NCI-H2107 treated with DMSO at 0.1 percent for 48 hours (cell line): ENCODE data around the gene FAM240B.

Experiments used
- DNase-seq: peaks from one replicate; lab custom pipeline; 2025; ENCODE audit not compliant: unreplicated experiment; lab: John Stamatoyannopoulos, UW

Gene FAM240B

GRCh38 chr9:38720083-38720745, at the start of gene FAM240B:
Gene FAM240B (minus strand): TSS chr9:38720133. CDS start chr9:38703999, 16,134 bp downstream.
- DNase-seq = no peak

DNA sequence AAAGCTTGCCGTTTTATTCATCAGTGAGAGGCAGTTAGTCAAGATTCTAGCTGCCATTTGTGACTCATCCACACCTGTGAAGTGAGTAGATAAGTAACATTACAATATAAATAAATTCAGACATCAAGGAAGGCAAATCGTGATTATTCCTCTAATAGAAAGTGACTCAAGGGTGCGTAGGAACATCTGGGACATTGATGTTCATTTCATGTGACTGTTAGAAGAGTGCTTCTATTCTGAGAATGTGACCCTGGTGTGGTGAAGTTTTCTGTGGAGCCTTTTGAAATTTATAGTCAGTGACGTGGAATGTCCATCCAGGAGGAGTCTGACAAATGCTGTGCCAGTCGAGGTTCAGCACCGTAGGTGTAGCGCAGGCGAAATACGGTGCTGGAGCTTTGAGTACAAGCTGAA, 48.4 kb upstream of the FAM240B start:
- DNase-seq = no peak

- no peak for DNase-seq
Measured at GRCh38 chr9:38765101-38765500, 45.2 kb upstream of the FAM240B start.

- DNase-seq = no peak
Measured at GRCh38 chr9:38761999-38762398, 42.1 kb upstream of the FAM240B start.

DNA sequence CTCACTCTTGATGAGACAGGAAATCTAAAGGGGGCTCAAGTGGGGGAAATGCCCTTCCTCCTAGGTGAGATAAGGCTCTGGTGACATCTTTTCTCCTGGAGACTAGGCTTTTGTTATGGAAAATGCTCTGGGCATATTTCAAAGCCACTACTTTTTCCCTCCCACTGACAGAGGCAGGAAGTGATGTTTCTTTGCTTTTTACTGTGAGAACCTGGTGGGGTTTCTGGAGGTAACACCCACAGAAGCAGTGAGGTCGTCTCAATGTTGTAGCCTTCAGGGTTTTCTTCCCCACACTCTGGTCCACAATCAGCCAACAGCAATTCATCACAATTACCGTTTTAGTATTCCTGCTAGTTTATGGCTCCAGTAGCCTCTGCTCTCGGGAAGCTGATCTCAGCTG, 41.4 kb upstream of the FAM240B start:
- no peak for DNase-seq

GRCh38 chr9:38756702-38757101, 36.8 kb upstream of the FAM240B start:
- DNase-seq = no peak

DNA sequence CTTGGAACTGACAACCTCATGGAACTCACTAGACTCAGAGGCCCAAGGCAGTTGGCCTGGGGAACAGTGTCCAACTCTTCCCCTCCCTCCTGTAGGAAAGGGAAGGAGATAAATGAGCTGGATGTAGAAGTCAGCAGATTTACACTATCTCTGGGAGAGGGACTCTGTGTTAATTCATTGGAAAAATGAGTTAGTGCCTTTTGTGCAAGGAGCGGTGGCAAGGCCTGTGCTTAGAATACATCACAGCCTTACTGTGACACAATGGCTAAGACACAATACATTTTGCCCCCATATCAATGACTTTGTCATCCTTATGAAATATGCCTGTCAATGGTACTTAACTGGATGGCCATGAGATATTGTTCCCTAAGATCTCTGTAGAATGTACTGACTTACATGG, 28.0 kb upstream of the FAM240B start:
- DNase-seq = no peak

- no peak for DNase-seq
Measured at GRCh38 chr9:38747067-38747466, 27.1 kb upstream of the FAM240B start.

GRCh38 chr9:38746303-38746702, 26.4 kb upstream of the FAM240B start:
- no peak for DNase-seq

DNA sequence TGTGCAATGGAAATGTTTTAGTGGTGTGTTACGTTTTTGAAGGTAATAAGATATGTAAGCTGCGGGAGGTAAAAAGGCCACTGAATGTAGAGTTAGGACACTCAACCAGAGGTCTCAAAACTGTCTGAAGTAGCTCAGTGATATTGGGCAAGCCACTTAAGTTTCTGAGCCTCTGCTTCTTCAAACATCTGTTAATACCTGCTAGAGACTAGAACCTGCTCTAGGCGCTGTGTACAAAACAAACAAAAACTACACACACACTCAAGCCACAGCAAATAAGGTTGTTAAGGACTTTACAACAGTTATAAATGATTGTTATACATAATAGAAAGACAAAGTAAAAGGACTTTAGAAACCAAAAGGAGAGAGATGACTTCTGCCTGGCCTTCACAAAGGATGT, 24.6 kb upstream of the FAM240B start:
- DNase-seq = no peak

- no peak for DNase-seq
Measured at GRCh38 chr9:38737246-38737645, 17.3 kb upstream of the FAM240B start.

- no peak for DNase-seq
Measured at GRCh38 chr9:38734831-38735230, 14.9 kb upstream of the FAM240B start.

DNA sequence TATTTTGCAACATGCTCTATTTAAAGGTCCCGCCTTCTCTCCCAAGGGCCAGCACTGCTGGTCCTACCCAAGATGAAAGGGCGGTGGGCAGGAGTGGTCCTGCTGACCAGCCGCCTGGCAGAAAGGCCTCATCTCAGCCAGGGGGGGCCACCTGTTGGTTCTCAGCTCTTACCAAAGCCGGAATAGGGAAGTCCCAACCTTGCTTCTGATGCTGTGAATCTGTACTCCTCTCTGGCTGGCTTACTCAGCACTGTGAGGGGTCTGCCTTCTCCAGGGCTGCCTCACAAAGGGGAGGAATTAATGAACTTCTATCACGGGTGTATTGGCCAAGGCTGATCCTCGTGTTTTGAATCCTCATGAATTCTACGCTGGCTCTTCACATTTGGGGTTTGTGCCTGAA, 13.6 kb upstream of the FAM240B start:
- DNase-seq = no peak

DNA sequence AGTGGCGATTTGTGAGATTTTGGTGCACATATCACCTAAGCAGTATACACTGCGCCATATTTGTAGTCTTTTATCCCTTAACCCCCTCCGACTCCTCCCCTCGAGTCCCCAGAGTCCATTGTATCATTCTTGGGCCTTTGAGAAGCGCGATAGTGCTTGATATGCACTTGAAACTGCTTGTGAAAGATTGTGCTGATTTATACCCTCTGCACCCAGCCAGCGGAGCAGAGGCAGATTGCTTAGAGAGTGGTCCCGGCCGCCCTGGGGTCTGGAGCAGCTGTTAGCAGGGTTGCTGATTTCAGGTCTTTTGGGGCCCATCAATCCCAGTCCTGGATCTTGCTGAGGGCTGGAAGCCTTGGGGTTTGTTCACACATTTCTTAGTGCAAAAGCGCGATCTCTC, 13.0 kb upstream of the FAM240B start:
- no peak for DNase-seq

DNA sequence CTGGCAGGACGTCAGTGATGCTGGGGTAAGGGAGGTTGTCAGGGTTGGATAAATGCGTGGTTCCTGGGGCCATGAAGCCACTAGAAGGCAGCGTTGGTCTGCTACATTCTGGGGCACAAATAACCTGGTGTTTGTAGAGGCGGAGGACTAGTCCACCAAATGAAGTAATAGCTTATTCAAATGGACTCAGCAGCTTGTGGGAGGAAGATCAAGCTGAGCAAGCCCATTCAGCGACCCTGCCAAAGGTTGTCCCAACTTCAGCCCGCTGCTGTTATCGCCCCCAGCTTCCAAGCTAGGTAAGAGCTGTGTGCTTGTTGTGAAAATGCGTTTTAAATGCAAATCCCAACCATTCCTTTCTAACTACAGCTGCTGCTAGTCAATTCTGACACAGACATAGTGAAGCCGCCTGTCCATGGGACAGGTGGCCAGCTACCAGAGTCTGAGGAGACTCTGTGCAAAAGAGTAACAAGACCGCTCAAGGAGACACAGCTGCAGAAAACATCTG, 7.6 kb upstream of the FAM240B start:
- DNase-seq = no peak

GRCh38 chr9:38724754-38725153, 4.8 kb upstream of the FAM240B start:
- DNase-seq = no peak

GRCh38 chr9:38718148-38718547, 1.8 kb downstream of the FAM240B start:
- no peak for DNase-seq

DNA sequence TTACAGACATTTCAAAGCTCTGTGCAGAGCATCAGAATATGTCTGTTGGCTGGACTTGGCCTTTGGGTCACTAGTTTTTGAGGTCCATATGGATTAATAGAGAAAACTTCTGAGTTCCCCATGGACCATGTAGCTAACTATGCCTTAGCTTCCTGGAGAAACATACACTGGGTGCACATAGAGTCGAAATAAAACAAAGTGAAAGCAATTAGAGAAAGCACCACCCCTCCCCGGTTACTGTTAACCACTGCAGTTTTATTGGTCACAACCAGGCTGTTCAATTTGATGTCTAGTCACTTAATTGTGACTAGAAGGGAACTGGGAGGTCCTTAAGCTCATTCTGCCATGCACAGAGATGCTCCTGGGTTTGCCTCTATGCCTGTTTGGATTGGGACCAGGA, 4.2 kb downstream of the FAM240B start:
- DNase-seq = no peak

- DNase-seq = no peak
Measured at GRCh38 chr9:38713426-38713825, 6.5 kb downstream of the FAM240B start.

- no peak for DNase-seq
Measured at GRCh38 chr9:38708759-38709158, 11.2 kb downstream of the FAM240B start.

DNA sequence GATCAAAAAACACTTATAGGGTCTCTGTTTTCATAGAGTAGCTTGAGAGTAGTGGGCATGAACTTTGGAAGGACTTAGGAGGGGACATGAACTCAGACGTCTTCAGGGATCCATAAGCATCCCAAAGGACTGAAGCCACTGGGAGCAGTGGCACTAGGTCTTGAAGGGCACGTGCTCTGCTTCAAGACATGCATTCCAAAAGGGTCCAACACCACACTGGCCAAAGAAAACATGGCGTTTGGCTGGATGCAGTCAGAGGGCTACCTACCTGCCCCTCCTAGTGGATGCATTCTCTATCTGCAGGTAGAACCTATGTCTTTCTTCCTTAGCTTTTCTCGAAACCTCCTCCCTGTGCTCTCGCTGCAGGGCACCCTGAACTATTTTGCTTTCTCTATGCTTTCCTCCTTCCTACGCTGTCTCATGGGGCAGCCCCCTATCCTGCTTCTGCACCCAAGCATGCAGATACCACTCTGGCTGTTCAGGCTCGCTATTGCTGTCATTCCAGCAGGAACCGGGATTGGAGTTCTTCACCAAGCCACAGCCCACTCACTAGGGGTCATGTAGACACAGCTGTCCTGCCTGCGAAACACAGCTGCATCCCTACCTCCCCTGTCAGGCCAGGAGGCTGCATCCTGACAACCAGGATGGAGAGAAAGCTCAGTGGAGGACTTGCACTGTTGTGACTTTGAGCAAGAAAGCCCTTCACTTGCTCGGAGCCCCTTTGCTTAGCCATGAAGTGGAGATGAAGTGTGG, 11.9 kb downstream of the FAM240B start:
- DNase-seq = no peak

GRCh38 chr9:38706493-38706892, 13.4 kb downstream of the FAM240B start:
- DNase-seq = no peak

DNA sequence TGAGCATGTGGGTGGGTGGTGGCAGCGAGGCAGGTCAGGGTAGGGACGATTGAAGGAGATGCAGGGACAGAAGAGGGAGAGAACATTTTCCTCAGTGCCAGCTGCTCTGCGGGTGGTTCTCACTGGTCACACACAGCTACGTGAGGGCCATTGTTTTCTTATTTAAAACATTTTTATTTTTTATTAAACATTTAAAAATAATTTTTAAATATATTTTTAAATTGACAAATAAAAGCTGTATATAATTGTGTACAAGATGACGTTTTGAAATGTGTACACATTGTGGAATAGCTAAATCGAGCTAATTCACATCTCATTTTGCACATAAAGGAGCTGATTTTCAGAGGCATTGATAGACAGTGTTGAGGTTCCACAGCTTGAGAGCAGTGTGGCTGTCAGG, 14.0 kb downstream of the FAM240B start:
- no peak for DNase-seq
